GM06990 (cell line): ENCODE data around the gene GHRHR.

Experiments
- DNase-seq: peaks from one replicate; pipeline ENCODE4 v3.0.0-alpha.2; 2011; ENCODE audit not compliant: insufficient read length; ENCODE audit errors: extremely low read depth
- H3K27me3 ChIP-seq: replicated peaks from 2 replicates; pipeline ENCODE4 v1.6.0; 2011; ENCODE audit warnings: low read length; ENCODE audit not compliant: control insufficient read depth, insufficient read depth
- H3K36me3 ChIP-seq: 2 replicates; pipeline ENCODE4 v1.5.1; 2011; ENCODE audit warnings: low read length; ENCODE audit not compliant: control insufficient read depth, insufficient read depth
- H3K4me3 ChIP-seq: replicated peaks from 2 replicates; pipeline ENCODE4 v1.5.1; 2011; ENCODE audit warnings: low read depth, mild to moderate bottlenecking, control low read depth, low read length
- TF ChIP-seq, protein P1 (sequence below): IDR thresholded peaks from 2 replicates; pipeline ENCODE4 v1.5.1; 2011; ENCODE audit warnings: low read length, control low read depth, mild to moderate bottlenecking, inconsistent platforms; ENCODE audit not compliant: insufficient read depth, poor library complexity, severe bottlenecking

GHRHR gene

DNA sequence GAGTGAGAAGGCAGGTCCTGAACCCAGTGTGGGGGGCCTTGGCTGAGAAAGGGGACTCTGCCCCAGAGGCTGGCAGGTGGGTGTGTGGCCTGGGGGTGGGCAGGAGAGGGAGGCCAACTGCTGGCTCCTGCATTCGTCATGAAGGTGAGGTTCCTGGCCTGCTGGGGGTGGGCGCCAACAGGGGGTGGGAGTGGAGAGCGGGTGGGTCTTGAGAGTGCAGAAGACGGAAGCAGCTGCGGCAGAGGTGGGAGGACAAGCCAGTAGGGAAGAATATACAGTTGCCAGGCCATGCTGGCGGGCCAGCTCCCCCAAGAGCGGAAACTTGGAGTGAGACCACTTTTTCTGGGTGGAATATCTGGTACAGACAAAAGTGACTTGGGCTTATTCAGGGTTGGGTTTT lies 23.4 kb downstream of the GHRHR start:
- H3K4me3 ChIP-seq: no peak overlapping the region
- DNase-seq: no peak
- TF ChIP-seq, protein P1, sequence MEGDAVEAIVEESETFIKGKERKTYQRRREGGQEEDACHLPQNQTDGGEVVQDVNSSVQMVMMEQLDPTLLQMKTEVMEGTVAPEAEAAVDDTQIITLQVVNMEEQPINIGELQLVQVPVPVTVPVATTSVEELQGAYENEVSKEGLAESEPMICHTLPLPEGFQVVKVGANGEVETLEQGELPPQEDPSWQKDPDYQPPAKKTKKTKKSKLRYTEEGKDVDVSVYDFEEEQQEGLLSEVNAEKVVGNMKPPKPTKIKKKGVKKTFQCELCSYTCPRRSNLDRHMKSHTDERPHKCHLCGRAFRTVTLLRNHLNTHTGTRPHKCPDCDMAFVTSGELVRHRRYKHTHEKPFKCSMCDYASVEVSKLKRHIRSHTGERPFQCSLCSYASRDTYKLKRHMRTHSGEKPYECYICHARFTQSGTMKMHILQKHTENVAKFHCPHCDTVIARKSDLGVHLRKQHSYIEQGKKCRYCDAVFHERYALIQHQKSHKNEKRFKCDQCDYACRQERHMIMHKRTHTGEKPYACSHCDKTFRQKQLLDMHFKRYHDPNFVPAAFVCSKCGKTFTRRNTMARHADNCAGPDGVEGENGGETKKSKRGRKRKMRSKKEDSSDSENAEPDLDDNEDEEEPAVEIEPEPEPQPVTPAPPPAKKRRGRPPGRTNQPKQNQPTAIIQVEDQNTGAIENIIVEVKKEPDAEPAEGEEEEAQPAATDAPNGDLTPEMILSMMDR: no peak
- H3K36me3 ChIP-seq: no peaks in the 10 kb centered on the region
- H3K27me3 ChIP-seq: no peaks in the 10 kb centered on the region; the same call in 1 of the 2 replicates

DNA sequence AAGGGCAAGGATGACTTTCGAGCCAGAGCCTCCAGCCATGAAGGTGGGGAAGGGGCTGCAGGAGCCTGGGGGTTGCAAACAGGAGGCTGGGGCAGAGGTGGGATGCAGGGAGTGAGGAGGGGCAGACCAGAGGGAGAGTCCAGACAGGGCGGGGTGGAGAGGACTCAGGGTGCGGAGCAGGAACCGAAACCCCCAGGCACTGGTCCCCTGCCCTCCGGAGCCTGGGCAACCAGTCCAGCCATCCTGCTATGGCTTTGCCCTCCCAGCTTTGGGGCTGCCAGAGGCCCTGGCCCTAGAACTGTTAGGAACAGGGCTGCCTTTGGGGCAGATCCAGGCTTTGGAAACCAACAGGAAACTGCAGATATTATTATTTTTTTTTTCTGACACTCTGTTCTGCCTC lies 24.2 kb downstream of the GHRHR start:
- DNase-seq: no peak
- H3K36me3 ChIP-seq: no peaks in the 10 kb centered on the region
- H3K27me3 ChIP-seq: no peaks in the 10 kb centered on the region; the same call in 1 of the 2 replicates
- no peak overlapping the region for H3K4me3 ChIP-seq
- TF ChIP-seq, protein P1: no peak

DNA sequence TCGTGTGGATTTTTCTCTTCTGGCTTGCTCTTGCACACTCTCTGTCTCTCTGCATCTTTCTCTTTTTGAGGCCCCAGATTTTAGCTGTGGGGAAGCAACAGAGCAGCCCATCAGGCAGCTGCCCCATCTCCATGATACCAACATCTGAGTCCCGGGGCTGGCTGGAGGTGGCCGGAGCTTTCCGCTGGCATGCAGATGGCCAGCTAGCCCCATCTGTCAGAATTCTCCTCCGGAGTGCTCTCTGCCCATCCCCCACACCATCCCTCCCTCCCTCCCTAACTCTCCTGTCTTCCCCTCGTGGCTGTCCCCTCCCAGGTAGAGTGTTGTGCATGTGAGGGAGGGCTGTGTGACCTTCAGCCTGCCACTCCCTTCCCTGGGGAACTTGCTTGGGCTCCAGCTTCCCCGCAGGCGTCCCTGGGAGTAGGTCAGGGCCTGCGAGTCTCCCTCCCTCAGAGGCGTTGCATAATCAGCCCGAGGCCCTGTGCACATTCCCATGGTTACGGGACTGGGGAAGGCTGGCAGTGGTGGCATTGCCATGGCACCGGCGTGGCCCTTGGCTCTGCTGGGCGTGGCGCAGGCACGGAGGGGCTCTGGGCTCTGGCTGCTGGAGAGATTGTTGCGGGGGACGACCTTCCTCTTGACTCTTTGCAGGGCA lies 24.7 kb downstream of the GHRHR start:
- H3K27me3 ChIP-seq: no peaks in the 10 kb centered on the region; the same call in 1 of the 2 replicates
- no peak overlapping the region for H3K4me3 ChIP-seq
- DNase-seq: no peak
- TF ChIP-seq, protein P1: no peak
- H3K36me3 ChIP-seq: no peaks in the 10 kb centered on the region

DNA sequence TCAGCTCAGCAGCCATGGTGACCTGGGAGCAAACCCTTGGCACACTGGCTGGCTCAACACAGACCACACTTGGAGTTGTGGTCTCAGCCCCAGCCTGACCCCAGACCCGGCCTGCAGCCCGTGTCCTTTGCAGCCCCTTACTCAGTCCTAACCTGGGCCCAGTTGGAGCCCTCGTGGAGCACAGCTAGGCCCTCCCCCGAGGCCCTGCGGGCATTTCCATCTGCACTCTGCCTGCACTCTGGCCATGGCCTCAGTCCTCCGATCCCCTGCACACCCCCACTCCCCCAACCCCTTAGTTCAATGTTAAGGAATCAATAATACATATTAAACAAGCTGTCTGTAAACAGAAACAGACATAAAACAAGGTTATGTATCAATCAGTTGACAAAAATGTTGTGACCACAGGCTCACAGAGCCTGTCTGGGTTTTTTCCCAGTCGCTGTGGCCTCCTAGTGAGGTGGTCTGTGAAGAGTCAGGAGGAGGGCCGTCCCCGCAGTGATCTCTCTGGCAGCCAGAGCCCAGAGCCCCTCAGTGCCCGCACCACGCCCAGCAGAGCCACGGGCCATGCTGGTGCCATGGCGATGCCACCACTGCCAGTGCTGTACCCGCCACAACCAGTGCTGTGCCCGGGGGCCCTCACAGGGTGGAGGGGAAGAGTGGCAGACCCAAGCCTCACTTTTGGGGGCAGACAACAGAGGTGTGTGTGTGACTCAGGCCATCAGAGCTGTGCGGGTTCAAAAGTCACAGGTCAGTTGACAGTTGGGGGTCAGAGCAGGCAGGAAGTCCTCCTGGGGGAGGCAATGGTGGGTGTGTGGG lies 25.5 kb downstream of the GHRHR start:
- no peak for DNase-seq
- Histone ChIP-seq H3K4me3 (no peak overlapping the region), H3K36me3 (no peaks in the 10 kb centered on the region), H3K27me3 (no peaks in the 10 kb centered on the region; the same call in 1 of the 2 replicates)
- TF ChIP-seq, protein P1: no peak

DNA sequence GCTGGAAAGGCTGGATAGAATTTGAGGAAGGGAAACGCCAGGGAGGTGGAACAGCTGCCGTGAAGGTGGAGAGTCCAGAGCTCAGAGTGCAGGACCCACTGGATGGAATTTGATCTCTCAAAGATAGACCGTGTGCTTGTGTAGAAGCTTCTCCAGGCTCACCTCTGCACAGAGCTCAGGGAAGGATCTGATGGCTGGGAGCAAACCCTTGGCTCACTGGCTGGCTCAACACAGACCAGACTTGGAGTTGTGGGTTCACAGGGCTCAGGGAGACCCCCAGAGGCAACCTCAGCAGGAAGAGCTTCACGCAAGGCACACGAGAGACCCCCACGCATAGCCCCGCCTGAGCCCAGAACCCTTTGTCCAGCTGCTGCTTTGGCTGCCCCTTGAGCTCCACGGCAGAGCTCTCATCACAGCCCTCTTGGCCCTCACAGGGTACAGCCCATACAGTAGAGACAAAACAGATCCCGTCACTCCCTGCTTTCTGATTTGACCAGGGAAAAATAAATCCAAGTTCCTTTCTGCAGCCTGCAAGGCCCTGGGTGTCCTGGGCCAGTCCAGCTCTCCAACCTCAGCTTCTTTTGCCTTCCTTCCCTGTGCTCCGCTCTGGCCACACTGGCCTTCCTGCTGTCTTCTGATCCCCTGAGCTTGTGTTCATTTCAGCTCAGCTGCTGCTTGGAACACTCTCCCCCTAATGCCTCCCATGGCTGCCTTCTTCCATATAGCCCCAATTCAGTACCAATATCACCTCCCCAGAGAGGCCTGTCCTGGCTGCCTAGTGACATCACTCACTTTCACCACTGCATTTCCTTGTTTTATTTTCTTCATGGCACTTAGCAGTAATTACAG lies 26.3 kb downstream of the GHRHR start:
- TF ChIP-seq, protein P1: no peak
- no peaks in the 10 kb centered on the region; the same call in 1 of the 2 replicates for H3K27me3 ChIP-seq

More for the DNA sequence above, 26.3 kb downstream of the GHRHR start:
- H3K36me3 ChIP-seq: no peaks in the 10 kb centered on the region
- no peak overlapping the region for H3K4me3 ChIP-seq
- no peak for DNase-seq
